Measurements from ENCODE around the gene KCNN3. TPM values are rescaled to one million over a fixed set of nuclear protein-coding genes. Genes with fewer than 3 reads are reported as not detected.
A peak's percentile ranks its signal among the peaks of the same experiment; 100 is the strongest.

KCNN3 gene
- total and polyA plus RNA-seq, 10 donors, result 0.13 to 15.1 (median 7.4) TPM

DNA sequence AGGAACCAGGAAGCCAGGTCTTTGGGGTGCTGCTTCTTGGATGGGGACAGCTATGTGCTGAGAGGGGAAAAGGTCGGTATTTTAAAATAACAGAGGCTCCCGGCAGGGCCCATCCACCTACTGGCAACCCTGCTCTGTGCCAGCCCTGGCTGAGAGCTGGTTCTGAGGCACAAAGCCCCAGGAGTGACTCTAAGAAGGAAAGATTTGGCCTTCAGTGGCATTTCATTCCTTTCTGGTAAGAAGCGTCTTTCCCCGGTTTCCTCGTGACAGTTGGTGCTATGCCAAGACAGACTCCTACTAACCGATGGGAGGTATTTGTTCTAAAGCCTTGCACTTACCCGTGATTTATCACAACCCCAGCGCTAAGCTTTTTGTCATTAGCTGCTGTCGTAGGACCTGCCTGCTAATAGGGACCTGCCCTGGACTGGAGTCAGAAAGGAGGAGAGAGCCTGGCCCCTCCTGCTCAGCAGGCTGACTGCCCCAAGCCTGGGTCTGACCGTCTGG, 139.0 kb downstream of the KCNN3 start:
- no peak for DNase-seq
- peaks cover 0 to 47% (median 18%) of the 10 kb centered on the region in 6 donors for H3K4me1 ChIP-seq
- H3K4me3 ChIP-seq, result no peak overlapping the region
- WGBS, 5 donors, result 38 to 72% (median 46%) methylated on average over 9 to 10 of the region's 10 CpGs
- H3K27me3 ChIP-seq (replicated peaks in 1 of 7), result peaks cover 0 to 10% (median 0%) of the 10 kb centered on the region in 7 donors
- H3K36me3 ChIP-seq, result no peaks in the 10 kb centered on the region
- intact Hi-C loops (cut with DNase I; ENCODE audit: low total_unique reads), result no loop called here
- no peaks in the 10 kb centered on the region for H3K9me3 ChIP-seq
- TF ChIP-seq POLR2A (IDR thresholded peaks at IDR 0.05), result no peak
- TF ChIP-seq, protein P1, sequence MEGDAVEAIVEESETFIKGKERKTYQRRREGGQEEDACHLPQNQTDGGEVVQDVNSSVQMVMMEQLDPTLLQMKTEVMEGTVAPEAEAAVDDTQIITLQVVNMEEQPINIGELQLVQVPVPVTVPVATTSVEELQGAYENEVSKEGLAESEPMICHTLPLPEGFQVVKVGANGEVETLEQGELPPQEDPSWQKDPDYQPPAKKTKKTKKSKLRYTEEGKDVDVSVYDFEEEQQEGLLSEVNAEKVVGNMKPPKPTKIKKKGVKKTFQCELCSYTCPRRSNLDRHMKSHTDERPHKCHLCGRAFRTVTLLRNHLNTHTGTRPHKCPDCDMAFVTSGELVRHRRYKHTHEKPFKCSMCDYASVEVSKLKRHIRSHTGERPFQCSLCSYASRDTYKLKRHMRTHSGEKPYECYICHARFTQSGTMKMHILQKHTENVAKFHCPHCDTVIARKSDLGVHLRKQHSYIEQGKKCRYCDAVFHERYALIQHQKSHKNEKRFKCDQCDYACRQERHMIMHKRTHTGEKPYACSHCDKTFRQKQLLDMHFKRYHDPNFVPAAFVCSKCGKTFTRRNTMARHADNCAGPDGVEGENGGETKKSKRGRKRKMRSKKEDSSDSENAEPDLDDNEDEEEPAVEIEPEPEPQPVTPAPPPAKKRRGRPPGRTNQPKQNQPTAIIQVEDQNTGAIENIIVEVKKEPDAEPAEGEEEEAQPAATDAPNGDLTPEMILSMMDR (IDR thresholded peaks at IDR 0.05 in 8 of 11, conservative IDR thresholded peaks at IDR 0.05 in 3 of 11), result no peak
- H3K27ac ChIP-seq, result peak overlapping the region in 3 of 8 donors; percentile 24 to 54 (median 49)

DNA sequence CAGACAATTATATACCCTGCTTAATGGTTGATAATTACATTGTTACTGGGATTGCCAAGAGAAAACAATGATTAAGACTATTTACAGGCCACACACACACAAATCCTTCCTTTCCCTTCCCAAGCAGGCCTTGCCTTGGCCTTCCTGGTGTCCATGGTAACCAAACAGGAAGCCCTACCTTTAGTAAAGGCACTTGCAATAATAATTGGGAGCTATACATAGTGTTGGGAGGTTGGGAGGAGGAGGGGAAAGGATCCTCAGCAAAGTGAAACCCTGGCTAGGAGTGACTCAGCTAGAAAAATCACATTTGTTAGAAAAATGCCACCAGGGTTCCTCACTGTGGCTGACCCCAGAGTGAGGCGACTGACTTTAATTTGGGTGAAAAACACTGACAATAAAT, 139.8 kb downstream of the KCNN3 start:
- intact Hi-C loops (cut with DNase I; ENCODE audit: low total_unique reads), result no loop called here

DNA sequence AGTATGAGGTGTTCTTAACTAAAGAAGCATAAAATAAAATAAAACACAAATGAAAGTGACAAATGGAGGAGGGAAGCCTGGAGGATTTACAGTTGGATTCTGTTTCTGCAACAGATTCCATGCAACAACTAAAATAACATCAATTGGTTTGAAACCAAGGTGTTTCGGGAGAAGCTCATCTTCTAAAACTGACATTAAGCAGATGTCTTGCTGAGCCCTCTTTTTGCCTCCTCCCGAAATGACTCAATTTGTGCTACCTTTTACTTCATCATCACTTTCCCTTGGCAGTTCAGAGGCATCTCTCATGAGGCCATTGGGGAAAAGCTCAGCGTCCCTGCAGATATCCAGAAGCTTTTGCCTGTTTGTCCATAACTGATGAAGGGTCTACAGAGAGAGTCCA, 140.5 kb downstream of the KCNN3 start:
- 70 to 89% (median 85%) methylated on average over 3 of the region's 3 CpGs for WGBS, 5 donors
- no peak for DNase-seq
- Histone ChIP-seq H3K9me3 (no peaks in the 10 kb centered on the region), H3K4me1 (peaks cover 0 to 48% (median 18%) of the 10 kb centered on the region in 6 donors), H3K27me3 (replicated peaks in 1 of 7) (peaks cover 0 to 11% (median 0%) of the 10 kb centered on the region in 7 donors), H3K36me3 (no peaks in the 10 kb centered on the region), H3K4me3 (no peak overlapping the region), H3K27ac (peak overlapping the region in 2 of 8 donors; percentile 24 to 49)
- intact Hi-C loops (cut with DNase I; ENCODE audit: low total_unique reads), result no loop called here
- TF ChIP-seq POLR2A (IDR thresholded peaks at IDR 0.05) (no peak), POLR2AphosphoS5 (IDR thresholded peaks at IDR 0.05) (no peak)
- TF ChIP-seq, protein P1 (IDR thresholded peaks at IDR 0.05 in 8 of 11, conservative IDR thresholded peaks at IDR 0.05 in 3 of 11), result no peak

More for the DNA sequence above, 139.8 kb downstream of the KCNN3 start:
- H3K36me3 ChIP-seq, result no peaks in the 10 kb centered on the region
- peaks cover 0 to 48% (median 18%) of the 10 kb centered on the region in 6 donors for H3K4me1 ChIP-seq
- no peaks in the 10 kb centered on the region for H3K9me3 ChIP-seq
- H3K4me3 ChIP-seq, result no peak overlapping the region
- WGBS, 5 donors, result 26 to 34% (median 30%) methylated on average over 1 of the region's 1 CpG
- peaks cover 0 to 11% (median 0%) of the 10 kb centered on the region in 7 donors for H3K27me3 ChIP-seq (replicated peaks in 1 of 7)
- no peak for DNase-seq
- H3K27ac ChIP-seq, result peak overlapping the region in 4 of 8 donors; percentile 4 to 54 (median 36)
- TF ChIP-seq POLR2AphosphoS5 (IDR thresholded peaks at IDR 0.05), result no peak
- TF ChIP-seq, protein P1 (IDR thresholded peaks at IDR 0.05 in 8 of 11, conservative IDR thresholded peaks at IDR 0.05 in 3 of 11), result no peak
- no peak for TF ChIP-seq POLR2A (IDR thresholded peaks at IDR 0.05)

DNA sequence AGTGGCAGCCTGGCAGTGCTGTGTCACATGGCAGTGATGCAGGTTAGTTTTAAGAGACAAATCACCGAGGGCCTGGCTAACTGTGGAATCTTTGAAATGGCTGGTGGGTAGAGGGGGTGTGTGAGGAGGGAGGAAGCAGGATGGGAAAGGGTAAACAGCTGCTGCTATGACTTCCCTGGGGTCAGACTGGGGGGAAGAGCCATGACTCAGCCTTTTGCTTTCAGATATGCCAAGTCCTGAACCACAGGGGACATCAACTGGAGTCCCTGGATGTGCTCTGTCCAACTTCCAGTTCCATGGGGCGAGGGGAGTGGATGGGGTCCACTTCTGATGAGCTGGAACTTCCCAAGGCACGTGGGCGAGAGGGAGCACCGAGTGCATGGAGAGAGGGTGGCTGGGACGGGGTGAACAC, 141.0 kb downstream of the KCNN3 start:
- 69 to 80% (median 74%) methylated on average over 6 of the region's 6 CpGs for WGBS, 5 donors

More for the DNA sequence above, 141.0 kb downstream of the KCNN3 start:
- intact Hi-C loops (cut with DNase I; ENCODE audit: low total_unique reads), result no loop called here
- Histone ChIP-seq H3K27me3 (replicated peaks in 1 of 7) (peaks cover 0 to 11% (median 0%) of the 10 kb centered on the region in 7 donors), H3K4me3 (no peak overlapping the region), H3K9me3 (no peaks in the 10 kb centered on the region), H3K27ac (no peak overlapping the region), H3K36me3 (no peaks in the 10 kb centered on the region), H3K4me1 (peaks cover 0 to 44% (median 18%) of the 10 kb centered on the region in 6 donors)
- TF ChIP-seq POLR2A (IDR thresholded peaks at IDR 0.05) (no peak), POLR2AphosphoS5 (IDR thresholded peaks at IDR 0.05) (no peak)
- TF ChIP-seq, protein P1 (IDR thresholded peaks at IDR 0.05 in 8 of 11, conservative IDR thresholded peaks at IDR 0.05 in 3 of 11), result no peak
- no peak for DNase-seq
